ENCODE results near the gene TRPM2.

The TRPM2 gene

GRCh38 chr21:44490816-44491215, 137.4 kb downstream of the TRPM2 start:
- TF ChIP-seq CTCF (IDR thresholded peaks at IDR 0.05; ENCODE audit: borderline replicate concordance, insufficient read depth, low read depth, low read length): no peak
- no peak overlapping the region for H3K4me3 ChIP-seq (ENCODE audit: low read depth, low read length)

All from GM12875 (cell line).